GM12892 (cell line): ENCODE results near the gene MOB2.

Experiments used
- DNase-seq: peaks from one replicate; pipeline ENCODE4 v3.0.0; 2011; ENCODE audit not compliant: insufficient read length
- FAIRE-seq: peaks from 2 replicates; lab custom pipeline; 2011; peaks lifted over from hg19 to GRCh38; lab: Jason Lieb, UNC
- POLR2A ChIP-seq: IDR thresholded peaks from 2 replicates; pipeline ENCODE4 v1.6.1; 2011; ENCODE audit warnings: low read depth, low read length, control low read depth
- POLR2AphosphoS5 ChIP-seq: IDR thresholded peaks from 2 replicates; pipeline ENCODE4 v1.6.1; 2011; ENCODE audit warnings: low read depth, low read length, control low read depth
- TAF1 ChIP-seq: IDR thresholded peaks from 2 replicates; pipeline ENCODE4 v1.6.1; 2011; ENCODE audit warnings: low read depth, mild to moderate bottlenecking, control low read depth, low read length, borderline replicate concordance

Gene MOB2

DNA sequence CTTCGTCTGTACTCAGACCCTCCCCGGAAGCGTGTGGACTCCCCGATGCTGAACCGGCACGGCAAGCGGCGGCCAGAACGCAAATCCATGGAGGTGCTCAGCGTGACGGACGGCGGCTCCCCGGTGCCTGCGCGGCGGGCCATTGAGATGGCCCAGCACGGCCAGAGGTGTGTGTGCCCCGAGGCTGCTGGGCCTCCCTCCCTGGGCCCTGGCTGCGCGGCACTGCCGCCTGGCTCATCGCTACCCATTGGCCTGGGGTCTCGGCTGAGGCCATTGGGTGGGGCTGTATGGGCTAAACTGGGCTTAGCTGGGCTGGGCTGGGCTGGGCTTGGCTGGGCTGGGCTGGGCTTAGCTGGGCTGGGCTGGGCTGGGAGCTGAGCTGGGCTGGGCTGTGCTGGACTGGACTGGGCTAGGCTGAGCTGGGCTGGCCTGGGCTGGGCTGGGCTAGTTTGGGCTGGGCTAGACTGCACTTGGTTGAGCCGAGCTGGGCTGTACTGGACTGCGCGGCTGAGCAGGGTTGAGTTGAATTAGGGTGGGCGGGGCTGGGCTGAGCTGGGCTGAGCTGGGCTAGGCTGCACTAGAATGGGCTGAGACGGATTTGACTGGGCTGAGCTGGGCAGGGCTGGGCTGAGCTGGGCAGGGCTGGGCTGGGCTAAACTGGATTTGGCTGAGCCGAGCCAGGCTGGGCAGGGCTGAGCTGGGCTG lies 40.7 kb downstream of the MOB2 start:
- TF ChIP-seq POLR2A (no peak), TAF1 (no peak), POLR2AphosphoS5 (no peak)
- FAIRE-seq: no peak
- no peak for DNase-seq

DNA sequence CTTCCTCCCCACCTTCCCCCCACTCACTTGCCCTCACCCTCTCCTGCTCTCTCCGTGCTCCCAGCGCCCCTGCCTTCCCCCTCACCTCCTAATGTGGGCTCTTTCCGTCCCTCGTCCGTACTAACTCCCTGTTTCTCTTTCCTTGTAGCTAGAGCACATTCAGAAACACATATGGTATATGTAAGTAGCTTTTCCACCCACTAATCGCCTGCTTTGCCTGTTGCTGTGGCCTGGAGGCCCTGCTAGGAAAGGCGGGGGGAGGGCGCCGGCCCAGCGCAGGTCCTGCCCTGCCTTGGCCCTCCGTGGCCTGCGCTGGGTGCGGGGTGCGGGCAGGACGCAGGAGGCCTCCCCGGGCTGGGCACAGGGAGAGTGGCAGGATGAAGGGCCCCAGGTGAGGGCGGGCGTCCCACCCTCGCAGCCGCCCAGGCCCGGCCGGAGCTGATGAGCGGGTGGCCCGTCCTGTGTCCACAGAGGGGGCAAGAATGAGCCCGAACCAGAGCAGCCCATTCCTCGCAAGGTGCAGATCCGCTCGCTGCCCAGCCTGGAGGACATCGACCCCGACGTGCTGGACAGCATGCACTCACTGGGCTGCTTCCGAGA lies 41.7 kb downstream of the MOB2 start:
- DNase-seq (no peak), FAIRE-seq (no peak)

DNA sequence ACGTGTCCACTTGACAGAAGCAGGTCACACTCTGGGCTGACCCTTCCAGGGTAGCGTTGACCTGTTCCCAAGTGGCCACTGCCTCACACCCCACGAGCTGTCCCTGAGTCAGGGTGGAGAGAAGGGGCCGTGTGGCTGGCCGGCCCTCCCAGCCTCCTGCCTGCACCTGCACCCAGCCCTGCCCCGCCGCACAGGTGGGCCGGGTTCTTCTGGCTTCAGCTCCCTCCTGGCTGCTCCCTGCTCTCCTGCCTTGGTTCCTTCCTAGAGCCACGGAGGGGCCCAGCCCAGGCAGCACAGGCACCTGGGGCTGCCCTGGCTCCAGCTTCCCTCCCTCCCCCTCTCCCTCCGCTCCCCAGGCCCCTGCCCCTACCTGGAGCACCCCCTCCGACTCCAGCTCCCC lies 42.3 kb downstream of the MOB2 start:
- FAIRE-seq (no peak), DNase-seq (no peak)
- TF ChIP-seq POLR2AphosphoS5 (no peak), POLR2A (no peak), TAF1 (no peak)

More for the DNA sequence above, 41.7 kb downstream of the MOB2 start:
- TF ChIP-seq POLR2AphosphoS5 (no peak), POLR2A (no peak), TAF1 (no peak)

DNA sequence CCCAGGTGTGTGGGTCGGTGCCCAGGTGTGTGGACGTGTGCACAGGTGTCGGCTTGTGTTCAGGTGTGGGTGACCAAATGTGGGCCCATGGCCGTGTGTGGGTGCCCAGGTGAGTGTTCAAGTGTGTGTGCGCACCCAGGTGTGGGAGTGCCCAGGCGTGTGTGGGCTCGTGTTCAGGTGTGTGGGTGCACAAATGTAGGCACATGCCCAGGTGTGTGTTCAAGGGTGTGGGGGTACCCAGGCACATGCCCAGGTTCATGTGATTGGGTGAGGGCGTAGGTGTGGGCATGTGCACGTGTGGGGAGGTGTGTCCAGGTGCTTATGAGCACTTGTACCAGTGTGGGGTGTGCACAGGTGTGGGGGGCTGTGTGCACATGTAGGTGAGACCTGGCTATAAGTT lies 42.8 kb downstream of the MOB2 start:
- DNase-seq (no peak), FAIRE-seq (no peak)
- TF ChIP-seq TAF1 (no peak), POLR2A (no peak), POLR2AphosphoS5 (no peak)

DNA sequence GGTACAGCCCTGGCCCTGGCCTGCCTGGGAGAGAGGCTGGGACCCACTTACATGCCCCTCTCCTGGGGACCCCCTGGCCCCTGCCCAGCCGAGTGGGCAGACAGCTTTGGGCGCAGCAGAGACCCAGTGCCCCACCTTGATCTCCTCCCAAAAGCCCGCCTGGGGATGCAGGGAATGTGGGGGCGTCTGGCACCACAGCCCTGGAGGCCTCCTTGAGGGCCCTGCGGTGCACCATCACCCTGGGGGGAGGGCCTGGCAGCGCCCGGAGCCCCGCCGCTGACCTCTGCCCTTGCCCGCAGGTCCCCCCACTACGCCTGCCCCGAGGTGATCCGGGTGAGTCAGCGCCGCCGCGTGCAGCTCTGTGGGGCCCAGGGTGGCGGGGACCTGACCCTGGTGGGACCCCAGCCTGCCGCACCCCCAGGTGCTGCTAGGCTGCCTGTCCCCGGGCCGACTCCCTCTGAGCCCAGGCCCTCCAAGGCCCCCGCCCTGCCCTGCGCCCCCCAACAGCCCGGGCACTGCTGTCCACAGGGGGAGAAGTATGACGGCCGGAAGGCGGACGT lies 43.7 kb downstream of the MOB2 start:
- FAIRE-seq (no peak), DNase-seq (no peak)
- no peak for TF ChIP-seq POLR2AphosphoS5
- TF ChIP-seq TAF1: no peak
- TF ChIP-seq POLR2A: no peak

DNA sequence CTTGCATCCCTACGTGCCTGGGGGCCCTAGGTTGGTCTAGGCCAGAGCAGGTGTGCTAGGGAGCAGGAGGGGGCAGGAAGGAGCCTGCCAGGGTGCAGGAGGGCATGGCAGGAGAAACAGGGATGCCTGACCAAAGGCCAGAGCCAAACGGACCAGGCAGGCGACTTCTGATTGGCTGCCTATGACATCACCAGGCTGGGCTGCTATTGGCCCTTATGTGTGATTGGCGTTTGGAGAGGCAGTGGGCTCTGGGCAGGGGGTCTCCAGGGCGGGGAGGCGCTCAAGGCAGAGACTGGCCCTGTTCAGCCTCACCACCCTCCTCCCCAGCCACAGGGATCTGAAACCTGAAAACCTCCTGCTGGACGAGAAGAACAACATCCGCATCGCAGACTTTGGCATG lies 44.4 kb downstream of the MOB2 start:
- TF ChIP-seq TAF1 (no peak), POLR2AphosphoS5 (no peak), POLR2A (no peak)
- FAIRE-seq: no peak
- DNase-seq: no peak

DNA sequence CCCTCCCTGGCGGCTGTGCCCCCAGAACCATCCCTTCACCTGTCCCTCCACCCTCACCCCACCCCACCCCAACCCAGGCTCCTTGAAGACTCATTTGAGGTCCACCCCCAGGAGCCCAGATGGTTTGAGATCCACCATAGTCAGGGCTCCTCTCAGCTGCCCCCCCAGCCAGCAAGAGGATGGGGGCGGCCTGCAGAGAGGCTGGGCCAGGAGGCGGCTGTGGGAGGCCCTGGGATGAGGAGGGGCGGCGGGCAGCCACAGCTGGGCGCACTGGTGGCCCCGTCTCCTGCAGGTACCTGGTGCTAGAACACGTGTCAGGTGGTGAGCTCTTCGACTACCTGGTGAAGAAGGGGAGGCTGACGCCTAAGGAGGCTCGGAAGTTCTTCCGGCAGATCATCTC lies 46.1 kb downstream of the MOB2 start:
- no peak for TF ChIP-seq TAF1
- no peak for TF ChIP-seq POLR2A
- TF ChIP-seq POLR2AphosphoS5: no peak
- no peak for FAIRE-seq
- DNase-seq: no peak

DNA sequence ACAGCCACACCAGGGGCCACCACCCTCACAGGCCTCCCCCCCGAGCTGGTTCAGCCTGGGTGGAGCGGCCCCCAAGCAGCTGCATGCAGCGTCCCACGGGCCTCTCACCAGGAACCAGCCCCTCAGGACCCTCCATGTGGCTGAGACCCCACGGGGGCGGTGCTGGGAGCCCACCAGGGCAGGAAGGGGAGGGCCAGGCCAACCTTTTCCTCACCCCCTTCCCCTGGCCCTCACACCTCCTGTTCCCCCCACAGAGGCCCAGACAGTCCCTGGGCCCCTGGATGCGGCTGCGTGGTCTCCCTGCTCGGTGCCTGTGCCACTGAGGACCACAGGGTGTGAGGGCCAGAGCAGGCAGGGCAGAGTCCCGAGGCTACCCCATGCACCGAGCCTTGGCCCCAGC lies 46.5 kb downstream of the MOB2 start:
- DNase-seq (no peak), FAIRE-seq (no peak)
- TF ChIP-seq POLR2AphosphoS5: no peak
- no peak for TF ChIP-seq TAF1
- no peak for TF ChIP-seq POLR2A

DNA sequence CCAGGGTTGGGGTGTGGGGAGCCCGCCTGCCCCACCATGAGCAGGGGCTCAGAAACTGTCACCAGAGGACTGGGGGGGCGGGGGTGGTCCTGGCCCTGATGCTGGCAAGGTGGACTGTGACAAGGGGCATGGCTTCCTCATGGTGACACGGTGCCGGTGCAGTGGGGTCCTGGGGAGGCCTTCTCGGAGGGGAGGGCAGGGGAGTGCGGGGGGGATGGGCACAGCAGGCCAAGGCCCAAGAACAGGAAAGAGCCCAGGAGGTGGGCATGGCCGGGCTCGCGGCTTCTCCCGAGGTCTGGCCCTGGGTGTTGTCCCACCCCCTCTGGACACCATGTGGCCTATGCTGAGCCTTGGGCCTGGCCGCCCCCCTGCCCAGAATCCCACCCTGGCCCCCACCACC lies 47.2 kb downstream of the MOB2 start:
- FAIRE-seq (no peak), DNase-seq (no peak)
- TF ChIP-seq POLR2A: no peak
- TF ChIP-seq POLR2AphosphoS5: no peak
- no peak for TF ChIP-seq TAF1

DNA sequence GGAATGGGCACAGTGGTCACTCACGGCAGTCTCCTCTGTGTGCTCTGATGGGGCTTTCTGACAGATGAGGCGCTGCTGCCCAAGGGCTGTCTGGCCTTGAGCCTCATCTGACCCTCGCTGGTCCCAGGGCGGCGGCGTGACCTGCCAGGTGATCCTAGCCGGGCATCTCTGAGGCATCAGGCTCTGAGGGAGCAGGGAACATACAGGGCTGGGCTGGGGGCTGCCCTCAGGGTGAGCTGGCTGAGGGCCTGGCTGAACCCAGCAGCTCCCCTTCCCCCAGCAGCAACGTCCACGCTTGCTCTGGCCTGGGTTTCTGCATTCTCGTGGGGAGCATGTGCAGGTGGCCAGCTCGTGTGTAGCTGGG lies 47.6 kb downstream of the MOB2 start:
- no peak for FAIRE-seq
- no peak for TF ChIP-seq TAF1
- no peak for TF ChIP-seq POLR2A
- TF ChIP-seq POLR2AphosphoS5: no peak
- no peak for DNase-seq

DNA sequence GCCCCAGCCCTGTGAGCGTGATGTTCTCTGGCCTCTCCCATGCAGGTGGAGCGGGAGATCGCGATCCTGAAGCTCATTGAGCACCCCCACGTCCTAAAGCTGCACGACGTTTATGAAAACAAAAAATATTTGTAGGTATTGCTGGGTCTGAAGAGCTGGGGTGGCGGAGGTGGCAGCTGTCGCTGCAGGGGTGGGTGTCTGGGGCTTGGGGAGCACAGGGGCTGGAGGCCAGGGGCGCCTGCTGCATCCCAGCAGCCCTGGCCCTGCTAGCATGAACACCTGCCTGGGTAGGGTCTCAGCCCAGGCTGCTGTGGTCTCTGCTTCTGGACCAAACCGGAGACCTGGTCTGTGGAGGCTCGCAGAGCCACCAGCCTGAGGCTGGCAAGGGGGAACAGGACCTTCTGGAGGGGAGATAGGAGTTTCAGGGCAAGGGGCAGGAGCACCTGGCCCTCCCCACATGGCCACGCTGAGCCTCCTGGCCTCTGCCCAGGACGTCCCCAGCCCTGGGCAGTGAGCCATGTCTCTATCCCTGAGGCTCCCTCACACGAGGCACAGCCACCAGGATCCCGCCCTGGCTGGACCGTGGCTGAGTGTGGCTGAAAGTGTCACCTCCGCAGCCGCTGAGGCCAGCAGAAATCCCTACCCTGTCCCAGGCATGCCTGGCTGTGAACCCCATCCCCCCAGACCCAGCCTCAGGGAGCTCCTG lies 48.2 kb downstream of the MOB2 start:
- FAIRE-seq (no peak), DNase-seq (no peak)
- TF ChIP-seq POLR2AphosphoS5 (no peak), TAF1 (no peak), POLR2A (no peak)

DNA sequence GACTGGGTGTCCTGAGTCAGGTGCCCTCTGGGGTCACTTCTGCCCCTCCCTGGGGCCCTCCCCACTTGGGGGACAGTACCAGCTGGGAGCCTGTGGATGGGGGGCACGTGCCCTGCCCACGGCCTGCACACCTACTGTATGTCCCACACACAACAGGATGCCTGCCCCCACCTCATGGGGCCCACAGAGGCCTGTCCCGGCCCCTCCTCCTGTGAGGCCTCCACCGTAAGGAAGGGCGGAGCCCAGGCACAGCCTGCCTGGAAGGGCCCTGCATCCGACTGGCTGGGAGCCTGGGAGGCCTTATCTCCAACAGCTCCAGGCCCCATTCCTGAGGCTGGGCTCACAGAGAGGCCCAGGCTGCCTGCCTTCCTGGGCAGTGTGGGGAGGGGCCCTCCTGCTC lies 49.1 kb downstream of the MOB2 start:
- TF ChIP-seq POLR2AphosphoS5: no peak
- TF ChIP-seq POLR2A: no peak
- no peak for TF ChIP-seq TAF1
- DNase-seq (no peak), FAIRE-seq (no peak)
